ENCODE data around the gene ANKRA2.
A peak's percentile ranks its signal among the peaks of the same experiment; 100 is the strongest.

The ANKRA2 gene

DNA sequence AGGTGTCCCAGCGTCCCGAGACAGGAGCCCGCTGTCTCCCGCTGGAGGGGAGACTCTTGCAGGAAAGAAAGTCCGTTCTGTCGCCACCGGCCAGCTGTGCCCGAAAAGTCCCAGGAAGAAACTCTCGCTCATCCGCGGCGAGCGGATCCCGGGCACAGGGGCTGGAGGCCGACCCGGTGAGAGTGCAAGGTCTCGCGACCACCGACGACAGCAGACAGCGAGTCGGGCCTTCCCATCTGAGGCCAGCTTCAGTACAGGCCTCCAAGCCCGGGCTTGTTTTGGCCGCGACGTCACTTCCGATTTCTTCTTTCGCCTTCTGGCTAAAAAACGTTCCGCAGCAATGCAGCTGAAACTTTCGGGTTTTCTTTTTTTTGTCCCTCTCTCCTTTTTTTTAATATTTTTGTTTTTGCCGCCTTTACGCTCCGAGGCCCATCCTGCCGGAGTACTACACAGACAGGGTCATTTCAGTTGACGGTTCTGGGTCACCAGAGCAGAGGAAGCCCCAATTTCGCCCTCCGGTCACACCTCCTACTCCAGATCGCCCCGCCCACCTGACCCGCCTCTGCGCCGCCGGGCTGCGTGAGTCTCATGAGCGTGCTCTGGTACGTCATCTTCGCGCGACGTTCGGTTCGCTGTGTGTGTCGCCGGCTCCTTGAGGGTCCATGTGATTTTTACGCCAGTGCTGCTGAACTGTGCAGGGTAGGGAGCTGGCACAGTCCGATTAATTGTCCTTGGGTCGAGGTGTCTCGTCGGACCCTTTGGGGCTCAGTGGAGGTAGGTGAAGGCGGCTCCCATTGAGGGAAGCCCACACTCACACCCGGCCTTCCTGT lies at the start of gene ANKRA2, which contains the start of gene UTP15:
ANKRA2 (minus strand) TSS at position 501 of the 830 bp plus-strand sequence. CDS start 2,758 bp downstream, outside the sequence.
UTP15 (plus strand) TSS at position 605 of the 830 bp plus-strand sequence. CDS start 1,602 bp downstream, outside the sequence.
- DNase-seq (ENCODE audit: low spot score): peak; percentile 97

- no peak for DNase-seq (ENCODE audit: low spot score)
Observed at GRCh38 chr5:73615085-73615484, 49.6 kb upstream of the ANKRA2 start.

- DNase-seq (ENCODE audit: low spot score): no peak
Observed at GRCh38 chr5:73612799-73613198, 47.4 kb upstream of the ANKRA2 start.

DNA sequence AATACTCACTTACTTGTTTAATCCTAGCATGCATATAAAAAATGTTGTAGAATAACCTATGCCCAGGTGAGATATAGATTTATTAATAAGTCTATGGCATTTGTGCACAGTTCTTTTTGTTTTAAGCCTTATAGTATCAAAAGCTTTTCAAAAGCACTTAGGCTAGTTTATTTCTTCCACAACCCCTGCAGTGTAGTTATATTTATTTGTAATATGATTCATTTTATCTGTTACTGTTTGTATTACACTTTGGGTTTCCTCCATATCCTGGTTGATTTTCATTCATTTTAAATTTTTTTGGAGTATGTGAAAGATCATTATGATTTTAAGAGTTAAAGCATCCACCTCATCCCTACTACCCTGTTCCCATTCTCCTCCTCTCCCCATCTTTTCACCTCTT lies 41.8 kb upstream of the ANKRA2 start:
- DNase-seq (ENCODE audit: low spot score): no peak

DNA sequence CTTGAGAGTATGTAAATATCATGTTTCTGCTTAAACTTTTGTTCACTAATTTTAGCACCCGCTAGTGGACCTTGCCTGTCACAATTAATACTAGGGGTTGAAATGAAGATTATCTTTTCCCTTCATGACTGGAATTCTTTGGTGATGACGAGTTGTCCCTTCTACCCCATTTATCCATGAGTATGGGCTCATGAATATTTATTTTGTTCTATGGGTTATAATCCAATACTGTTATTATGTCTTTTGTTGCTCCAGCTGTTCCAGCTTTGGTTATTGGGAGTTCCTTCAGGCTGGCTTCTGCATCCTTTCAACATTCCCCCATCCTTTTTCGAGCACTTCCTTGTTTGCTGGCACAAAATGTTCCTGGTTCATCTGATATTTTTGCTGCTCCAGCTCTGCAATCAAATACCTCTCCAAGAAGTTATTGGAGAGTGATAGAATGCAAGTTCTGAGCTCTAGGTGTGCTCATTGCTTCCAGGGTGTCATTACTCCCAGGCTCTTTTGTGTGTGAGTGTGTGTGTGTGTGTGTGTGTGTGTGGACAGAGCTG lies 40.8 kb upstream of the ANKRA2 start:
- no peak for DNase-seq (ENCODE audit: low spot score)

DNA sequence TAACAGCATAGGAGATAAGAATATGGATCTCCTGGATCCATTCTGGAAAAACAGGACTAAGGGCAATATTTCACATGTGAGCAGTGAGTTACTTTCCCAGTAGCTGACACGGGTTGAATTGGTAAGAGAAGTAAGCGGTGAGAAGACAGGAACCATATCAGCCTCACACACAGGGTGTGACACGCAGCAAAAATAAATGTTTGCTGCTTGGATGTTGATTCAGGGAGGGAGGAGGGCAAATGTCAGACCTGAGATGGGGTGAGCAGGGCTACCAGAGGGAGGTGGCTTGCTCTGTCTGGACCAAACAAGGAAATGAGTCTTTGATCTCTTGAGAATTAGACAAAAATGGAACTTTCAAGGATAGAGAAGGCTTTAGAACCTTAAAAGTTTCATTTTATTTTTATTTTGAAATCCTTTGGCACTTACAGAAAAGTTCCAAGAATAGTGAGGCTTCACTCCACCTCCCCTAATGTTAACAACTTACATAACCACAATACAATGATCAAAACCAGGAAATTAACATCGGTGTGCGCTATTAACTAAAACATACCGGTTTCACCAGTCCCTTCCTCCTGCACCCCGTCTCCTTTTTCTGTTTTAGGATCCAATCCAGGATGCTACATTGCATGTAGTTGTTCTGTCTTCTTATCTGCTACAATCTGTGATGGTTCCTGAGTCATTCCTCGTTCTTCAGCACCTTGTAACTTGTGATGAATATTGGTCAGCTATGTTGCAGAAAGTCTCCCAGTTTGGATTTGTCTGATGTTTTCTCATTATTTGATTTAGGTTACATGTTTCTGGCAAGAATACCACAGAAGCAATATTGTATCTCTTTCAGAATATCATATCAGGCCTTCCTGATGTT lies 40.0 kb upstream of the ANKRA2 start:
- DNase-seq (ENCODE audit: low spot score): no peak

- DNase-seq (ENCODE audit: low spot score): no peak
Observed at GRCh38 chr5:73603998-73604397, 38.6 kb upstream of the ANKRA2 start.

DNA sequence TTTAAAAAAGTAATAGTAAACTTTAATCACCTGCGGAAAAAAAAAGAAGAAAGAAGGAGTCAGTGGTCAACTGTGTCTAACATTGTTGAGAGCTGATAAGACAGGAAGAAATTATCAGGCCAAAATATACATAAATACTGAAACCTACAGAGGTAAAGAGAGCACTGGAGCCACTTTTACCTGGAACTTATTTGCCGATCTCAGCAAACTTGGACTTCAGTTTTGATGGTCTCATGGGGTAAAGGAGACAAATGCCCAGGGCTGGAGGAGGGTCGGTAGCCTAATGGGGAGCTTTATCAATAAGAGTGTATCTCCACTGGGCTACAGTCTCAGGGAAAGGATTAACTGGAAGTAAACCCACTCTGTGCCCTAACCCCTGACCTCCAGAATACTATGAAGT lies 33.9 kb upstream of the ANKRA2 start:
- DNase-seq (ENCODE audit: low spot score): no peak

DNA sequence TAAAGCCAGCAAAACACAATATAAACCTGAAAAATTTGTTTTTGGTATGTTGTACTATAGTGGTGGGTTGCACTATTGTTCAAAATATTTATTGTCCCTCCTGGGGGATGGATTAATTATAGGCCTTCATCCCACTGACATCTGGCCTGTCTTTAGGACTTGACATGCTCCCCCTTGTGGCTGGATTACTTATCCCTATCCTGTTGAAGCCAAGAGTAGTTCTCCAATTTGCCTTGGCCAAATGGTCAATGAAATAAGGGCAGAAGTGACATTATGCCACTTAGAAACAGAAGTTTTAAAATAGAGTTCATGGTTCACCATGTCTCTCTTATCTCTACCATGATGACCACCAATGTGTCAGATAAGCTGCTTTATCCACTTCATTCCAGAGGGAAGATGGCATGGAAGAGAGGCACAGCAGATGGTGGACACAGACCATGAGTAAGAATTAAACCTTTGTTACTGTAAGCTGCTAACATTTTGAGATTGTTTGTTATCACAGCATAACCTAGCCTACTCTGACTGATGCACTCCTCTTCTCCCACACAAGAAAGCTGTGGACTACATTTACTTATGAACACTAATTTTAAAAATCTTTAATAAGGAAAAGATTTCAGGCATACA lies 31.4 kb upstream of the ANKRA2 start:
- DNase-seq (ENCODE audit: low spot score): no peak

GRCh38 chr5:73592551-73592950 lies 27.1 kb upstream of the ANKRA2 start:
- DNase-seq (ENCODE audit: low spot score): no peak

DNA sequence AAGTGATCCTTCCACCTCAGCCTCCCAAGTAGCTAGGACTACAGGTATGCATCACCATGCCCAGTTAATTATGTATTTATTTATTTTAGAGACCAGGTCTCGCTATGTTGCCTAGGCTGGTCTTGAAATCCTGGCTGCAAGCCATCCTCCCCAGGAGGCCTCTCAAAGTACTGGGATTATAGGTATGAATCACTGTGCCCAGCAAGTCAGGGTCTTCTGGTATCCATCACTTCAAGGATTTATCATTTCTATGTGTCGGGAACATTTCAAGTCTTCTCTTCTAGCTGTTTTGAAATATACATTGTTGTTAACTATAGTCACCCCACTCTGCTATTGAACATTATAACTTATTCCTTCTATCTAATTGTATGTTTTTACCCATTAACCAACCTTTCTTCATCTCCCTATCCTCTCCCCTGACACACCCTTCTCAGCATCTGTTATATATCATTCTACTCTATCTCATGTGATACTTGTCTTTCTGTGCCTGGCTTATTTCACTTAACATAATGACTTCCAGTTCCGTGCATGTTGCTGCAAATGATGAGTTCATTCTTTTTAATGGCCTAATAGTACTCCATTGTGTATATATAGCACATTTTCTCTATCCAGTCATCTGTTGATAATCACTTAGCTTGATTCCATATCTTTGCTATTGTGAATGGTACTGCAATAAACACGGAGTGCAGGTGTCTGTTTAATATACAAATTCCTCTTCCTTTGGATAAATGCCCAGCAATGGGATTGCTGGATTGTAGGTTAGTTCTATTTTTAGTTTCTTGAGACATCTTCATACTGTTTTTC lies 26.5 kb upstream of the ANKRA2 start:
- no peak for DNase-seq (ENCODE audit: low spot score)

GRCh38 chr5:73591102-73591695 lies 25.8 kb upstream of the ANKRA2 start:
- peak; percentile 76 for DNase-seq (ENCODE audit: low spot score)

DNA sequence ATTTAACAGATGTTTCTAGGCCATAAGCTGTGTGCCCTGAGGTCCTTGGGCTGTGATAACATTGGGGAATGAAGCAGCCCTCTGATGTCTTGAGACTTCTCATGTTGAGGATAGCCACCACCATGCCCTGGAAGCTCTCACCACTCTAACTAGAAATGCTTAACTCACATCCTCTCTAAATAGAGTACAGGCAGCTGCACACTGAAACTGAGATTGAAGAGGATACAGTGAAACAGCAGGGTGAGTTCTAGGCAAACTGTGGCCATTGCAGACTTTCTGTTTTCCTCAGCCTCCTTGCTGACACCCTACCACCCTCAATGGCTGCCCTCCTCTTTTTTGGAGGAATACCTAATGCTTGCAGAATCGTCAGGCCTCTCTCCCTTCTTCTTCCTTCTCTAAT lies 22.5 kb upstream of the ANKRA2 start:
- no peak for DNase-seq (ENCODE audit: low spot score)

GRCh38 chr5:73582285-73583145 lies 17.1 kb upstream of the ANKRA2 start:
- DNase-seq (ENCODE audit: low spot score): no peak

GRCh38 chr5:73565969-73566547 lies 619 bp upstream of the ANKRA2 start:
- DNase-seq (ENCODE audit: low spot score): no peak

- DNase-seq (ENCODE audit: low spot score): peak; percentile 24
Observed at GRCh38 chr5:73564675-73565074, 764 bp downstream of the ANKRA2 start.

DNA sequence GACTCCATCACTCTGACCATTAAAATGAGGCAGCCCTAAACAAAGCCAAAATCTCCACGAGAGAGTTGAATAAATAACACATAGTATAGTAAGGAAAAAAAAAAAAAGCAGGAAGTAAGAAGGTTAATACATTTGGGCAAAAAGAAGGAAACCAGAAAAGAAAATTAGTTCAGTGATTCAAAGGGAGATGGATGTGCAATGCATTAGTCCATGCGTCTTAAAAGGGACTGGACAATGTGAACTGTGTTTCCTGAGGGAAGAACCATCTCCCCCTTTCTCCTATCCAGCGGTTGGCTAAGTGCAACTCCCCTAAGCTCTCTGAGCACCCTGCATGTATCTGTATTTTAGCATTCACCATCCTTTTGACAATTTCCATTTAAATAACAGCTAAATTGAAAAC lies 1.4 kb downstream of the ANKRA2 start:
- no peak for DNase-seq (ENCODE audit: low spot score)

DNA sequence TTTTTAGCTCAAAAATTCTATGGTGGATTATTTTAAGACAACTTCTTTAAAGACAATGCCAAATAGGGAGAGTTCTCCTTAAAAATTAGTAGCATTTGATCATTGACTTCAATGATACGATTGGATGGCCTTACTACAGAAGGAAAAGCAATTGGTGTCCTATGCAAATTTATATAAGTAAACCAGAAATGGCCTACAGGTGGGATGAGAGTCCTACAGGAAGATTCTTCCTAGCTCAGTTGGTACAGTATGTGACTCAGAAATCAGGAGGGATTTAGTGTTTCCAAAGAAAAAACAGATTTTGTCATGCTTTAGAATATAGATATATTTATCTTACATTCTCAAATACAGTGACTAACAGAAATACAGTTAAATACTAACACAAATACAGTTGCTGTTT lies 6.5 kb downstream of the ANKRA2 start:
- DNase-seq (ENCODE audit: low spot score): no peak

- no peak for DNase-seq (ENCODE audit: low spot score)
Observed at GRCh38 chr5:73552642-73553041, 12.8 kb downstream of the ANKRA2 start.

- DNase-seq (ENCODE audit: low spot score): no peak
Observed at GRCh38 chr5:73550016-73550415, 15.4 kb downstream of the ANKRA2 start.

Measured in AG20443 (cell line).